ENCODE results near the gene RGL4.
"Not testable (repeated sequence)": the region's sequence is repeated elsewhere in the genome, so short reads cannot be mapped to it uniquely, and the experiment has no call there.

Gene RGL4, protein sequence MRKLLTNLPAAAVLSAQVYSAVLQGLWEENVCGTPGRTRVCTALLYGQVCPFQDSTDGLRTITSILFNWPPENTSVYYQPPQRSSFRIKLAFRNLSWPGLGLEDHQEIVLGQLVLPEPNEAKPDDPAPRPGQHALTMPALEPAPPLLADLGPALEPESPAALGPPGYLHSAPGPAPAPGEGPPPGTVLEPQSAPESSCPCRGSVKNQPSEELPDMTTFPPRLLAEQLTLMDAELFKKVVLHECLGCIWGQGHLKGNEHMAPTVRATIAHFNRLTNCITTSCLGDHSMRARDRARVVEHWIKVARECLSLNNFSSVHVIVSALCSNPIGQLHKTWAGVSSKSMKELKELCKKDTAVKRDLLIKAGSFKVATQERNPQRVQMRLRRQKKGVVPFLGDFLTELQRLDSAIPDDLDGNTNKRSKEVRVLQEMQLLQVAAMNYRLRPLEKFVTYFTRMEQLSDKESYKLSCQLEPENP

DNA sequence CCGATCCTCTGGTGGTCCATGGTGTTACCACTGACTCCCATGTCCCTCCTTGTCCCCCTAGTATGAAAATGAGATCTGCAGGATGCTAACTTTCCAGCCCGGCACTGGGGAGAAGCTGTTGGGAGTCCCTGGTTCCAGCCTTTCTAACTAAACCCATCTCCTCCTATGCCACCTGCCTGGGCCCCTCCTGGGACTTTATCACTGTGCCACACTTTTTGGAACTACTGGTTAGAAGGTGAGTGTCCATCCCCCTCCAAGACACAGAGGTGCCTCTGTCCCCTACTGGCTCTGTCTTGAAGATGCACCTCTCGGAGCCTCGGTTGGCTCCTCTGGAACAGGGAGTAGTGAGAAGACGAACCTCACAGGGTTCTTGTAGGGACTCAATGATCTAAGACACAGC lies at the start of gene RGL4:
RGL4 (plus strand) TSS at position 301 of the 400 bp plus-strand sequence. CDS start 1,018 bp downstream, outside the sequence.
- no peak for DNase-seq (ENCODE audit: low read depth in 2 of 2)

DNA sequence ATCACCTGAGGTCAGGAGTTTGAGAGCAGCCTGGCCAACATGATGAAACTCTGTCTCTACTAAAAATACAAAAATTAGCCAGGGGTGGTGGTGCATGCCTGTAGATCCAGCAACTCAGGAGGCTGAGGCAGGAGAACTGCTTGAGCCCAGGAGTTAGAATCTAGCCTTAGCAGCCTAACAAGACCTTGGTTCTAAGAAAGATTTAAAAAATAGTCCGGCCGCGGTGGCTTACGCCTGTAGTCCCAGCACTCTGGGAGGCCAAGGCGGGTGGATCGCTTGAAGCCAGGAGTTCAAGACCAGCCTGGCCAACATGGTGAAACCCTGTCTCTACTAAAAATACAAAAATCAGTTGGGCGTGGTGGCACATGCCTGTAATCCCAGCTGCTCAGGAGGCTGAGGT lies 44.3 kb upstream of the RGL4 start:
- DNase-seq (ENCODE audit: low read depth in 2 of 2), result not testable (repeated sequence)

DNA sequence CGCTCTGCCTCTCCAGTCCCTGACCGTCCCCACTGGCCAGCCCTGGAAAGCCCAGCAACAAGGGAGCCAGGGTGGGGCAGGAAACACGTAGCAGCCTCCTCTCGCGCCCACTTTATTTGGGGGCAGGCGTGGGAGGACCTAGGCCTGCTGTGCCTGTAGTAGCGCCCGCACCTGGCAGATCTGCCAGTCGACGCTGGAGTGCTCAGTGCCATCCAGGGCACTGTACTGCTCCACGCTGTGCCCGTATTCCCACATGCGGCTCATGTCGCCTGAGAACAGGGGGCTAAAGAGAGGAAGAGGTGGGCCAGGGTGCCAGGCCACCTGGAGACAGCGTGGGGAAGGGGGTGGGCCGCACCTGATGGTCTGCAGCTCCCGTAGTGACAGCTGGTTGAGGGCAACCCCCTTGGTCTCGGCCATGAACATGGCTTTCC lies 41.7 kb upstream of the RGL4 start:
- DNase-seq (ENCODE audit: low read depth in 2 of 2), result no peak

DNA sequence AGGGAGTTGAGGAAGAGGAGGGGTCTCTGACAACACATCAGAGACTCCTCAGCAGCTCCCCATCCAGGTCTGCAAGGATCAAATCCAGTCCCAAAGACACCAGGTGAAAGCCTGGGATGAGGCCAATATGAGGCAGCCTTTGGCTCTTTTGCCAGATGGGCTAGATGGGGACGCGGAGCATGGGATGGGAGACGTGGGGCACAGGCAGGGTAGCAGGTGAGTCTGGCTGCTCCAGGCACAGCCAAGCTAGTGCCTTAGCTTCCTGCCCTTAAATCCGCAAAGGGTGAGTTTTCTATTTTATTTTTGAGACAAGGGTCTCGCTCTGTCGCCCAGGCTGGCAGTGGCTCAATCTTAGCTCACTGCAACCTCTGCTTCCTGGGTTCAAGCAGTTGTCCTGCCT lies 39.1 kb upstream of the RGL4 start:
- no peak for DNase-seq (ENCODE audit: low read depth in 2 of 2)

DNA sequence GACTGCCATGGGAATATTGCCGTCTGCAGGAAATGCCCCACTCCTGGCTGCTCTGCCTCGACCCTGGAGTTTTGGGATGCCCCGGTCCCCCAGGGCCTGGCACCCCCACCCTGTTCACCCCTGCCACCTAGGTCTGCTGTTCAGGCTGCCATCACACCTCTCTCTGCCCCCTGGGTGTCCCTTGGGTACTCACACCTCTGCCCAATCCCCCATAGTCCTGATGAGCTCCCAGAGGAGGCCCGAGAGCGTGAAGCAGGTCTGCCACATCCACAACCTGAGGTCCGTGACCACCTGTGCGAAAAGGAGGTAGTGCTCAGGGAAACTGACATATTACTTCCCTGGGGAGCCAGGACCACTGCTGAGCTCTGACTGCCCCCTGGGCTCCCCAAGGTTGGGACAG lies 38.5 kb upstream of the RGL4 start:
- no peak for DNase-seq (ENCODE audit: low read depth in 2 of 2)

DNA sequence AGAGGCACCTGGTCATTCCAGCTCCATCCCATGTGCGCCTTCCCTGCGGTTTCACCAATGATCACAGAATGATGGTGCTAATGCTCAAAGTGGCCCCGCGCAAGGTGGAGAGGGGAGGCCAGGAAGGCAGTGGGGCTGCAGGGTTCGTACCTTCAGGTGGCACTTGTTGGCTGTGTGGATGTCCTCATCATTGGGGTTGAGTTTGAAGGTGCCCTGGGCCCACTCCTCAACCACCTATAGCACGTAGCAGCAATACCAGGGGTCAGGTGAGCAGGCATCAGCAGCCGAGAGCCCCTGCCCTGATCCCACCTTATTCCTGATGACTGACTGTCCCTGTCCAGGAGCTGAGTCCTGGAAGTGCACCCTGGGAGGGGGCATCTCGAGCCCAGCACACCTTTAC lies 38.1 kb upstream of the RGL4 start:
- no peak for DNase-seq (ENCODE audit: low read depth in 2 of 2)

DNA sequence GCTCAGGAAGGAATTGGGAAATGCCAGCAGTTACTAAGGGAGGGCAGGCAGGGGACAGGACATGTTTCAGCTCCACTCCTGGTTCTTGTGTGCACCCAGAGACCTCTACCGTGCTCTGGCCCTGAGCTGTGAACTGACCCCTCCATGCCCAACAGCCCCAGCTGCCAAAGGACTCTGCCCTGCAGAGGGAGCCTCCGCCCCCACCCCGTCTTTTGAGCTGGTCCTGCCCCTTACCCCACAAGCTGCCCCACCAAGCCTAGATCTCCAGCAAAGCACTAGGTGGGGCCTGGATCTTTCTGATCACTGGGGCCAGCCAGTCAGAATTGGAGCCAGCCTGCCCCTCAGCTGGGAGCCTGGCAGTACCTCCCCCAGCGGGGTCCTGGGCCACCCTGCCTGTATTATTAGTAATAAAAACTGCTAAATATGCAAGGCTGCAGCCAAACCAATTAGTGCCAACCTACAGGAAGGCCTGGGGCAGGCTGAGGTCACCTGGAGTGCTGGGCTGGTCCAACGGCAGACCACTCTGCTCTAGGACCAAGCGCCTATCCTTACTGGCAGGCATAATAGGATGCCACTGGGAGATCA lies 34.8 kb upstream of the RGL4 start:
- no peak for DNase-seq (ENCODE audit: low read depth in 2 of 2)

DNA sequence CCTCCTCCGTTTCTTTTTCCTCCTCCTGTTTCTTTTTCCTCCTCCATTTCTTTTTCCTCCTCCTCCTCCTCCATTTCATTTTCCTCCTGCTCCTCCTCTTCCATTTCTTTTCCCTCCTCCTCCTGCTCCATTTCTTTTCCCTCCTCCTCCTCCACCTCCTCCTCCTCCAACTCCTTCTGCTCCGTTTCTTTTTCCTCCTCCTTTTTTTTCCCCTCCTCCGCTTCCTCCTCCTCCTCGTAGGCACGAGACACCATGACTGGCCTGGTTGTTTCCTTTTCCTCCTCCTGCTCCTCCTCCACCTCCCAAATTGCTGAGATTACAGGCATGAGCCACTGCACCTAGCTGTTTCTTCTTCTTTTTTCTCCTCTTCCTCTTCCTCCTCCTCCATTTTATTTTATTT lies 33.1 kb upstream of the RGL4 start:
- DNase-seq (ENCODE audit: low read depth in 2 of 2), result no peak

DNA sequence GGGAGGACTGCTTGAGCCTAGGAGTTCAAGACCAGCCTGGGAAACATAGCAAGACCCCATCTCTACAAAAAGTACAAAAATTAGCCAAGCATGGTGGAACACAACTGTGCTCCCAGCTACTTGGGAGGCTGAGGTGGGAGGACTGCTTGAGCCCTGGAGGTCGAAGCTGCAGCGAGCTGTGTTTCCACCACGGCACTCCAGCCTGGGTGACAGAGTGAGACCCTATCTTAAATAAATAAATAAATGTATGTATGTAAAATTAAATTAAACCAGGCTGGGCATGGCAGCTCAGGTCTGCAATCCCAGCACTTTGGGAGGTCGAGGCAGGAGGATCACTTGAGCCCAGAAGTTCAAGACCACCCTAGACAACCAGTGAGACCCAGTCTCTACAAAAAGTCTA lies 30.4 kb upstream of the RGL4 start:
- not testable (repeated sequence) for DNase-seq (ENCODE audit: low read depth in 2 of 2)

DNA sequence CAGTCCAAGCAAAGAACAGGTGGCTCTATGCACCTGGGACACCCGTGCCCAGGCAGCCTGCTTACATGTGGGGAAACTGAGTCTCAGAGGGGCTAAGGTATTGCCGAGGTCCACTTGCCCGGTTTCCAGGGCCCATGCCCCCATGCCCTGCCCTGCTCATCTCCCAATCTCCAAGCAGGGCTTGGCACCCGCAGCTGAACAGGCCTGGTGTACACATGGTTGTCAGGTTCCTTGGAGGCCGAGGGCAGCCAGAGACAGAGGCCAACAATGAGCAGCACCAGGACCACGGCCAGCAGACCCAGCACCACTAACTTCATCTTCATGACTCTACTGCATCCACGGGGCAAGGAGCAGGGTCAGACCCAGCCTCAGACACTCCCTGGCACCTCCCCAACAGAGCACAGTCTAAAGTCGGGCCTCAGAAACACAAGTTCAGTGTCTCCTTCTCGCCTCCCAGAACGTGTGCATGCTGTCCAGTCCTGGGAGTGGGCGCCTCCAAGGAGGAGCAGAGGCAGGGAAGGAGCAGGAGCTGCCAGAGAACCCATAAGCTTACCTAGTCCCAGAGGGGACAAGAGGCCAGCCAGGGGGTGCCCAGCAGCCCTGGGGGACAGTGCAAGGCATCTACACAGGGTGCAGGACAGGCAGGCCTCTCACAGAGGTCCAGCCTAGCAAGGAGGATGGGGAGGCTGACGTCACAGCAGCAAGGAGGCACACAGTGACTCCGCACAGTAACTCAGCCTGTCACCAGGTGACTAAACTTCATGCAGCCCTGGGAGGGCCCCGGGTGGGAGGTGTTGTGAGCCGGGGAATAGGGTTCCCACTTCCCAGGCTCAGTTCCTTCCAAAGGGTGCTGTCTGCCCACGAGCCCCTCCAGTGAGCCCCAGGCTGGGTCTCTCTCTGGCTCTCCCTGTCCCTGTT lies 20.2 kb upstream of the RGL4 start:
- DNase-seq (ENCODE audit: low read depth in 2 of 2), result no peak

DNA sequence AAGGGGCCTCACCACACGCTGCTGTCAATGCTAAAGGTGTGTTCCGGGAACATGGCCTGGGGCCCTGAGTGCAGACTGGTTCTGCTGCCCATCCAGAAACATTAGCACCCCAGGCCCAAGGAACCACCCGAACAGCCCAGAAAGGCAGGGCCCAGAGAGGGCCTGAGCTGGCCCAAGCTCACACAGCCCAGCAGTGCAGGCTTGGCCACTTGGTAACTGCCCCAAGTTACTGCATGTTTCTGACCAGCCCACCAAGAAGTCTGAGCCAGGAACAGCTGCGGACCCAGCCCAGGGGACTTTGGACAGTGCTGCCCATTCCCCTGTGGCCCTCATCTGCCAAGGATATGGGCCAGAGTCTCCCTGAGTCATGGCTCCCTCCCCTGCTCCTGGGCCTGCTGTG lies 19.4 kb upstream of the RGL4 start:
- DNase-seq (ENCODE audit: low read depth in 2 of 2), result not testable (repeated sequence)

DNA sequence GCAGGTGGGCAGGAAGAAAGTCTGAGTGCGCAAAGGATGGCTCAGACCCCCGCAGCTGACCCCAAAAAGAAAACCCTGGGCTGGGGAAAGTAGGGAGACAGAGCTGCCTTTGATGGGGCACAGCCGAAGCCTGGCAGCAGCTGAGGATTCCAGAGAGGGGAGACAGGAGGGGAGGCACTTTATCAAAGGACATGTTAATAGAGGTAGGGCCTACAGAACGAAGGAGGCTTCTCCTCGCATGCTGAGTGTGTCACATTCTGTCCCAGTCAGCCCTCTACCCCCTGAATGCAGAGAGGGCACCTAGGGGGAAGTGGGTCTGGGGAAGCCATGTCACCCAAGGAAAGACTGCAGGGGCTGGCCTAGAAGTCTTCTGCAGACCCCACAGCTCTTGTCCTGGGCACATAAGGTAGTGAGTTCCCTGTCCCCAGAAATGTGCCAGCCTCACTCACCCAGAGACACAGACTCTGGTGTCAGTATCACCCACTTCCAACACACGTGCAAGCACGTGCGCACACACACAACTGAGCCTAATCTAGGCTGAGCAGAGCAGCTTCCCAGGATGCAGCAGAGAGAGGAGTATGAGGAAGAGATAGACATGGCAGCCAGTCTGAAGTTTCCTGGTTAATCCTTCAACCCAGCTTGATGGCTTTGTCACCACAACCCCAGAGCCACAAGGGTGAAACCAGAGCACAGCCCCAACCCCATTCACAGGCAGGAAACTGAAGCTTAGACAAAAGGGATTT lies 18.3 kb upstream of the RGL4 start:
- DNase-seq (ENCODE audit: low read depth in 2 of 2), result not testable (repeated sequence)

DNA sequence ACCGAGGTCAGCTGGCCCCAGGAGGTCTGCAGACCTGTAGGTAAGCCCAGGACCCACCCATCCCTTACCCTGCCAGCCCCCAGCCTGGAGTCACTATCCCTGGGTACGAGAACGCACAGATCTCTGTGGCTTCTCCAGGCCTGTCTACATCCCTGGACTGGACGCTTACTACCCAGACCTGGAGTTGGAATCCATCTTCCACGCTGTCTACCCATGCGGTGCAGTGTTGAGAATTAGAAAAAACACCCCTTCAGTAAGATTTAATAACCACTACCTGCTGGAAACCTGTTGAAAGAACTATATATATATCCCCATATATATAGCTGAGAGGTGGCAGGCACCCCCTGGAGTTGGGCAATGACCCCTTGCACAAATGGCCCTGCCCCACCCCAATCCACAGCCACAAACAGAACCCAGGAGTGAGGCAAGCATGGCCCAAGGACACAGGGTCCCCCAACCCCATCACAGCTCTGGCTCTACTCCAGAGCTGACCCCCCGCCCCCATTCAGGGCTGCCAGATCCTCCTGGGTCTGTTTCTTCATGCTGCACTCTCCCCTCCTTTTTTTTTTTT lies 17.7 kb upstream of the RGL4 start:
- no peak for DNase-seq (ENCODE audit: low read depth in 2 of 2)

DNA sequence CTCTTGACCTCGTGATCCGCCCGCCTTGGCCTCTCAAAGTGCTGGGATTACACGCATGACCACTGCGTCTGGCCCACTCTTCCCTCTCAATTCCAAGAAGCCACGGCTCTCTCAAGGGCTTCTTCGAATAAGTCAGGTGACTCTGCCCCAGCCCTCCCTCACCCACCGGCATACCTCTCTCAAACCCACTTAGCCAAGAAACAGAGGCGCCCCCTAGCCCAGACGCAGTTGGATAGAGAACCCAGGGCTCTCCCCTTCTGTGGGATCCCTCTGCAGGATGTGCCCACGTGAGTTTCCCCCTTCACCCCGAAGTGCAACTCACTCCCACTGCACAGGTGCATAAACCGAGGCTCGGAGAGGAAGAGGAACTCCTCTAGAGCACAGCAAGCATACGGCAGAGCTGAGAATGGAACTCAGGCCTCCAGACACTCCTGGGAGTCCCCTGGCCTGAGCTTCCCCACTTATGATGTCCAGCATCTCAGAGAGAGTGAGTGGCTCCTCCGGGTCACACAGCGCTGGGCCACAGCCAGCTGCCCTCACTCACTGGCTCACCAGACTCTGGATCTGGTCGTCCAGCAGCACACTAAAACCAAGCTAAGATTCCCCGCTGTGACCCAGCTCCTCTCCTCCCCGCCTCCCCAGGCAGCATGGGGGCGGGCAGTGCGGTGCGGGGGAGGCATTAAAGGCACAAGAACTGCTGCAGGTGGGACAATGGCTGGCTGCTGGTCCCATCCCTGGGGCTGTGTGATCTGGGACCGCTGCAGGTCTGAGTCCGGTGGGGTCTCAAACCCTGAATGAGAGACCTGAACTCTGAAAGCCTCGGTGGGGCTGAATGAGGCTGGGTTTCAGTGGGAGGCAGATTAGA lies 16.8 kb upstream of the RGL4 start:
- no peak for DNase-seq (ENCODE audit: low read depth in 2 of 2)

DNA sequence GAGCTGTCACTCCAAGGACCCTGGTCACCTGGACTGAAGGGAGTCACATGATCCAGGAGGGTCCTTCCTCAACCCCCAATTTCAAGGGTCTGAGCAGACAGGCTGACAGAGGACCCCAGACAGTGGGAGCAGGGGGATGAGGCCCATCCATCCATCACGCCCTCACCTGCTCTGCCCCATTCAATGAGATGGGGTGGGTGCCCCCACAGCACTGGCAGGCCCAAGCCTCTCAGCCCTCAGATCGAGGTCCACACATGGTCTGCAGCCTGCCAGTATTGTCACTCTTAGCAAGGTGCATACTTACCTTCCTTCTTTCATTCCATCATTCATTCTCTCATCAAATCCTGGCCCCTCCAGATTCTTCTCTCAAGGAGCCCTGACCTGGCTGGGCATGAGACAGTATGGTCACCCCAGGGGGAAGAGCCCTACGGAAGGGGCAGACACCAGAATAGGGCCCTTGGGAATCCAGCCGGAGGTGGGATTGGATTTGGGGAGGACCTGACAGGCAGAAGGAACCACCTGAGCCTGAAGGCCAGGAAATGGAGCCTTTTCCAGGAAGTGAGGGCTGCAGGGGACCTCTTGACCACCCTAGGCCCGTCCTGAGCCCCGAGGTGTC lies 15.8 kb upstream of the RGL4 start:
- DNase-seq (ENCODE audit: low read depth in 2 of 2), result not testable (repeated sequence)

DNA sequence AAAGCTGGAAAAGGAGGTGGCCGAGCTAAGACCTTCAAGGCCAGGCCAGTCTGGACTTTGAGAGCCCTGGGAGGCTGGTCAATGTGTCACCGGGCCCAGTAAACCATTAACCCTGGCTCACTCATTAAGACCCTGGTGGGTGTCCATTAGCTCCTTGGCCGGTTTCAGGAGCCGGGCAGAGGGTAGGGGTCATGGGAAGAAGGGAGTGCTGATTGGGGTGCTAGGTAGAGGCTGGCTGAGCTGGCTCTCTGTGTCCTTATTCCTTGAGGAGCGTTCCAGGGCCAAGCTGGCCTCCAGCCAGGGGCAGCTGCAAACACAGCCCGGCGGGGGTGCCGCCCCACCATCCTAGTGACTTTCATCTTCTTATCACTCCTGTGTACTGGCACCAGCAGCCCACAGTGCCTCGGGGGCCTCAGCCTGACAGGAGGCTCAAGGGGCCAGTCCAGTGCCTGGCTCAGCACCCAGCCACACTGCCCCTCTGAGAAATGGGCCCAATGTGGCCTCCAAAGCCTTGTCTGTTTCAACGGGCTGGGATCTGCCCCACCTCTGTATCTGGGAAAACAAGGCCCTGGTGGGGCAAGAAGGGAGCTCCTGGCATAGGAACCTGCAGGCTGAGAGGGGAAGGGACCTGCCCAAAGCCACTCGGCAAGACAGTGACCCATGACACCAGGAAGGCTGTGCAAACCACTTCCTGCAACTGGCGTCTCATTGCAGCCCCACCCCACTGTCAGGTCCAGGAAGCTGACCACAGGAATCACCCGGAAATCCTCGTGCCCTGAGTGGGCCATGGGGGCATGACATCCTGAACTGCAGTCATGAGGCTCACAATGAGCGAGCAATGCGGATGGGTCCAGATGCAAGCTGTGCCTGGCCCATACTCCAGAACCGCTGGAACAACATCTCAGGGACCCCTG lies 15.1 kb upstream of the RGL4 start:
- DNase-seq (ENCODE audit: low read depth in 2 of 2), result no peak

DNA sequence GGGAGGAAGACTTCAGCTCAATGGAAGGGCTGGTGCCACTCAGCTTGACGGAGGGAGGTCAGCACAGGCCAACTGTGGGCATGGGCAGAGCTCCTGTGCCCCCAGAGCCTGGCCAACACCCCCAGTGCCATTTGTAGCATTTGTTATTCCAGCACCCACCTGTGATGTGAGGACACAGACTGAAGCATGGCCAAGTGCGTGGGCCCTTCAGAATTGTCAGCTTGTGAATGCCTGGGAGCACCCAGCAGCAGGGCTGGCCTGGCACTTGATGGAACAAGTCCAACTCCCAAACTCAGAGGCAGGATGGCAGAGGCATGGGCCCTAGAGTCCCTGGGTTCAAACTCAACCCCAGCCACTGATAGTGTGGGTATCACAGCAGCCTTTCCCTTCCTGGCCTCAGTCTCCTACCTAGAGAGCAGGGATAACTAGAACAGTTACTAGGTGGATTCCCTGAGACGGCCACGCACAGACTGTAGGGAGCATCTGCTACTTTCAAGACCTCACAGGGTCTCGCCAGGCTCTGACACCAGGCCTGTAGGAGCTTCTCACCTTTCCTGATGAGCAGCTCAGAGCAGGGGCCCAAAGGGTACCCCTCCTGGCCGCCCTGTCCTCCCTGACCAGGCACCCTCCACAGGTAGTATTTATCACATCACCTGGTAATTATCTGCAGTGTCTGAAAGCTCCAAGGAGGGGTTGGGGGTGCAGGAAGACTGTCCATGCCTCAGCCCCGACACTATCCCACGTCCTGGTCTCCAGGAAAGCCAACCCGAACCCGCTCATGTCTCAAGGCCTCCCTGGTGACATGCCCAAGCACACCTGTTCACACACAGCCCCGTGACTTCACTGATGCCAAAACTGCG lies 13.7 kb upstream of the RGL4 start:
- DNase-seq (ENCODE audit: low read depth in 2 of 2), result not testable (repeated sequence)

DNA sequence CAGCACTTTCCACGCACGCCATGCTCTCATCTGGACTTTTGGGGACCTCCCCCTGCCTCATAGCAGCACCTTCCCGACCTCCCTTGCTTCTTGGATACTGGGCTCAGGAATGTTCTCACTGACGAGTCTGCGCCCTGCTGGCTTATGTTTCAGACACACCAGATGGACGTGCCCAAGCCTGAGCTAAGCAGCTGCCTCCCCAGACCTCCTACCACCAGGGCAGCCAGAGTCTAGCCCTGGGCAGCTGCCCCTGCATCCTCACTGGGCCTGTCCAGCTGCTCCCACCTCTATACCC lies 13.2 kb upstream of the RGL4 start:
- no peak for DNase-seq (ENCODE audit: low read depth in 2 of 2)

Measured in stimulated activated CD8-positive, alpha-beta memory T cell treated with anti-CD3 and anti-CD28 coated beads, Interleukin-15, amount 100 ng/mL, for 4 hours (primary cell).